Panc1 (cell line): ENCODE results near the gene PPIA.

ENCODE experiments used
- POLR2AphosphoS5 ChIP-seq: IDR thresholded peaks from 2 replicates; pipeline ENCODE4 v1.6.1; 2012; ENCODE audit warnings: mild to moderate bottlenecking, low read depth, low read length, moderate library complexity
- TF ChIP-seq, protein P1 (sequence below): fragments of 450-650 bp; IDR thresholded peaks from 2 replicates; pipeline ENCODE4 v1.5.1; 2017; ENCODE audit warnings: mild to moderate bottlenecking

DNA sequence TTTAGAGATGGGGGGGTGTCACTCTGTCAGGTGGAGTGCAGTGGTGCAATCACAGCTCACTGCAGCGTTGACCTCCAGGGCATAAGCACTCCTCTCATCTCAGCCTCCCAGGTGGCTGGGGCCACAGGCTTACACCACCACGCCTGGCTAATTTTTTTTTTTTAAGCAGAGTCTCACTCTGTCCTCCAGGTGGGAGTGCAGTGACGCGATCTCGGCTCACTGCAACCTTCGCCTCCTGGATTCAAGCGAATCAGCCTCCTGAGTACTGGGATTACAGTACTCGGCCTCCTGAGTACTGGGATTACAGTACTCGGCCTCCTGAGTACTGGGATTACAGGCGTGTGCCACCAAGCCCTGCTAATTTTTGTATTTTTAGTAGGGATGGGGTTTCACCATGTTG, 23.6 kb upstream of the PPIA start:
- TF ChIP-seq, protein P1, sequence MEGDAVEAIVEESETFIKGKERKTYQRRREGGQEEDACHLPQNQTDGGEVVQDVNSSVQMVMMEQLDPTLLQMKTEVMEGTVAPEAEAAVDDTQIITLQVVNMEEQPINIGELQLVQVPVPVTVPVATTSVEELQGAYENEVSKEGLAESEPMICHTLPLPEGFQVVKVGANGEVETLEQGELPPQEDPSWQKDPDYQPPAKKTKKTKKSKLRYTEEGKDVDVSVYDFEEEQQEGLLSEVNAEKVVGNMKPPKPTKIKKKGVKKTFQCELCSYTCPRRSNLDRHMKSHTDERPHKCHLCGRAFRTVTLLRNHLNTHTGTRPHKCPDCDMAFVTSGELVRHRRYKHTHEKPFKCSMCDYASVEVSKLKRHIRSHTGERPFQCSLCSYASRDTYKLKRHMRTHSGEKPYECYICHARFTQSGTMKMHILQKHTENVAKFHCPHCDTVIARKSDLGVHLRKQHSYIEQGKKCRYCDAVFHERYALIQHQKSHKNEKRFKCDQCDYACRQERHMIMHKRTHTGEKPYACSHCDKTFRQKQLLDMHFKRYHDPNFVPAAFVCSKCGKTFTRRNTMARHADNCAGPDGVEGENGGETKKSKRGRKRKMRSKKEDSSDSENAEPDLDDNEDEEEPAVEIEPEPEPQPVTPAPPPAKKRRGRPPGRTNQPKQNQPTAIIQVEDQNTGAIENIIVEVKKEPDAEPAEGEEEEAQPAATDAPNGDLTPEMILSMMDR = no peak
- no peak for TF ChIP-seq POLR2AphosphoS5
